ENCODE measurements around the gene MFSD2B.

GRCh38 chr2:24026233-24026632, 16.3 kb downstream of the MFSD2B start:
- TF ChIP-seq POLR2AphosphoS5 (IDR thresholded peaks at IDR 0.05) (no peak), CTCF (IDR thresholded peaks at IDR 0.05) (no peak)

Data from prostate gland (tissue), 2 donors.